GM11168 (cell line): ENCODE results near the gene NR6A1.

Source experiments
- in situ Hi-C: fragments of 300-500 bp; cut with MboI; formaldehyde crosslinking; loops from one replicate; pipeline ENCODE4 v1.12.0; 2022; ENCODE audit warnings: low sequenced_read_pairs; ENCODE audit not compliant: unreplicated experiment

Gene NR6A1

DNA sequence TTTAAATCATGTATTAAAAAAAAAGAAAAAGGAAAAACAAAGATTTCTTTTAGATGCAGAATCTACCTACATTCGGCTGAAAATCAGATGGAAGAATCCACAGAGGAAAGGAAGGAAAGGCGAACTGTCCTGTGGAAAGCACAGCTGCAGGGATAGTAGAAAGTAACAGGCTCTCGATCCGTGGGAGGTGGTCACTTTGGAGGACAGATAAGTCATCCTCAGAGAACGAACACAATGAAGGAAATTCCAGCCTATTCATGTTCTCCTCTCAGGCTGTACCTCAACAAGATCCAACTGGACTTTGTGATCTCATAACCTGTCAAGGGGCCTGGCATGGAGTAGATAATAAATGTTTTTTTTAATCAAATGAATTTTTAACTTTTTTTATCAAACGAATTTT, 72.8 kb downstream of the NR6A1 start:
- in situ Hi-C loops, result no loop called here

- in situ Hi-C loops, result no loop called here
Observed at GRCh38 chr9:124697326-124698200, 73.5 kb downstream of the NR6A1 start.

DNA sequence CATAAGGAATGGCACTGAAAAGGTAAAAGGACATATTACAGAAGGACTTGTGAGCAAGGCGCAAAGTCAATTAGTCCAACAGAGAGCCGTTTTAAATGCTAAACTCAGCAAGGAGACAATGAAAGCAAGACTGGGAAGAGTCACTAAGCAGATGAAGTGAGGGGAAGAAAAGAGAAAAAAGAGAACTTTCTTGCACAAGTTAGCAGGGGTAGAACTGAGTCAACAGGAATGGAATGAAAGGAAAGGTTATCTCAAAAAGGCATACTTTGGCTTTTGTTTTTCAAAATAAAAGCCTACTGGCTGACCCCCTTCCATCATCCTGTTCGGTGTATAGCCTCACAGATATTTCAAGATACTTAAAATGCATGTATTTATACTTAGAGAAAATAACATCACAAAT, 75.0 kb downstream of the NR6A1 start:
- in situ Hi-C loops, result no loop called here

GRCh38 chr9:124695280-124695890, 75.7 kb downstream of the NR6A1 start:
- in situ Hi-C loops, result no loop called here

GRCh38 chr9:124694414-124695279, 76.5 kb downstream of the NR6A1 start:
- in situ Hi-C loops, result no loop called here

GRCh38 chr9:124693403-124693802, 77.7 kb downstream of the NR6A1 start:
- in situ Hi-C loops, result no loop called here

DNA sequence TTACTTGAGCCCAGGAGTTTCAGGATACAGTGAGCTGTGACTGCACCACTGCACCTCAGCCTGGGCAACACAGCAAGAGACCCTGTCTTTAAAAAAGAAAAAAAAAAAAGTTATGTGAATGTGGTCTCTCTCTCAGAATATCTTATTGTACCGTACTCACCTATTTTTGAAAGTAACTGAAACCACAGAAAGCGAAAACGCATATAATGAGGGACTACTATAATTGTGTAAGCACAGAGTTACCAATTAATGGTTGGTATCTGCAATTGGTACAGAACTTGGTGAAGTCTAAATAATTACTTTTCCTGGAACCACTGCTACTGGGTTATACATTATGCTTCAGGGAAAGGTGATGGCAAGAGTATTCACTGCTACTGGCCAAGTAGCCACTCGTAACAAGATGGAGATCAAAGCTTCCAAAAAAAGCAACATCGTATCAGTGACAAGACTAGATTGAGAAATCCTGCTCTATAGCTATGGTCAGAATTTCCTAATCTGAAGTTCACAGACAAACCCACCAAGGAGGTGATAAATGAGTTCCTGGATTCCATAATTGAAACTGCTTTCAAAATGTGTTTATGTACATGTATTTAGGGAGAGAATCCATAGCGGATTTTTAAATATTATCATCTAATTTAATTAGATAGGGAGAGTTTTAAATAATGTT, 82.7 kb downstream of the NR6A1 start:
- in situ Hi-C loops, result no loop called here

DNA sequence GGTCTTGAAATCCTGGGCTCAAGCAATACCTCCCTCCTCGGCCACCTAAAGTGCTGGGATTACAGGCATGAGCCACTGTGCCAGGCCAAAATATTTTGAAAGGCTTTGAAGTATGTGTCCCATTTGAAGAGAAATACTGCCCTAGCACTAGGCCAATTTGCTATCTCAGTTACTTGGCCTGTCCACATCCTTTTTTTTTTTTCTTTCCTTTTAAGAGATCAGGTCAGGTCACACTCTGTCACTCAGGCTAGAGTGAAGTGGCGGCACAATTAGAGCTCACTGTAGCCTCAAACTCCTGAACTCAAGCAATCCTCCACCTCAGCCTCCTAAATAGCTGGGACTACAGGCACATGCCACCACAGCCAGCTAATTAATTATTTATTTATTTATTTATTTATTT, 84.2 kb downstream of the NR6A1 start:
- in situ Hi-C loops, result no loop called here

DNA sequence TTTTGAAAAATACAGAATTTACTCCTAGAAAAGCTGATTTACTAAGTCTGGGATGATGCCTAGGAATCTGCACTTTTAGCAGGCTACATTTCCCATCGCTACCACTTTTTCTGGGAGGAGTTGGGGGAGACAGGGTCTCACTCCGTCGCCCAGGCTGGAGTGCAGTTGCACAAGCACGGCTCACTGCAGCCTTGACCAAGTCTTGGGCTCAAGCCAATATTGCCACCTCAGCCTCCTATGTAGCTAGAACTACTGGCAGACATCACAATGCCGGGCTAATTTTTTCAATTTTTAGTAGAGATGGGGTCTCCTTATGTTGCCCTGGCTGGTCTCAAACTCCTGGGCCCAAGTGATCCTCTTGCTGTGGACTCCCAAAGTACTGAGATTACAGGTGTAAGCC, 85.9 kb downstream of the NR6A1 start:
- in situ Hi-C loops, result no loop called here

GRCh38 chr9:124684169-124684568, 86.9 kb downstream of the NR6A1 start:
- in situ Hi-C loops, result no loop called here

- in situ Hi-C loops, result no loop called here
Observed at GRCh38 chr9:124683043-124683442, 88.1 kb downstream of the NR6A1 start.

GRCh38 chr9:124680714-124681390, 90.3 kb downstream of the NR6A1 start:
- in situ Hi-C loops, result no loop called here

- in situ Hi-C loops, result no loop called here
Observed at GRCh38 chr9:124680049-124680448, 91.1 kb downstream of the NR6A1 start.

DNA sequence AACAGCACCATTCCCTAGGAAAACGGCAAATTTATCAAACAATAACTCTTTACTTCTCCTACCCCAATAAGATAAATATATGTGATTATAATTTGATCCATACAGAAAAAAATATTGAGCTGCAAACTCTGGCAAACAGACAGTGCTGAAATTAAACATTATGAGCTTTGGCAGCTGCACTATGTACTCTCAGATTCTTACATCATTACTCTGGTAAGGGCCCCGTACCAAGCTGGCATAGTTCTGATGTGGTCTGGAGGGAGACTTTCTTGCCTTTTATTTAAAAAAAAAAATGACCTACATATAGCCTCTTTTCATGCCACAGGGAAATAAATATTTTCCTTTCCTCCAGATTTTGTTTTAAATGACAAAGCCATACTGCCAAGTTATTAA, 95.0 kb downstream of the NR6A1 start:
- in situ Hi-C loops, result no loop called here

DNA sequence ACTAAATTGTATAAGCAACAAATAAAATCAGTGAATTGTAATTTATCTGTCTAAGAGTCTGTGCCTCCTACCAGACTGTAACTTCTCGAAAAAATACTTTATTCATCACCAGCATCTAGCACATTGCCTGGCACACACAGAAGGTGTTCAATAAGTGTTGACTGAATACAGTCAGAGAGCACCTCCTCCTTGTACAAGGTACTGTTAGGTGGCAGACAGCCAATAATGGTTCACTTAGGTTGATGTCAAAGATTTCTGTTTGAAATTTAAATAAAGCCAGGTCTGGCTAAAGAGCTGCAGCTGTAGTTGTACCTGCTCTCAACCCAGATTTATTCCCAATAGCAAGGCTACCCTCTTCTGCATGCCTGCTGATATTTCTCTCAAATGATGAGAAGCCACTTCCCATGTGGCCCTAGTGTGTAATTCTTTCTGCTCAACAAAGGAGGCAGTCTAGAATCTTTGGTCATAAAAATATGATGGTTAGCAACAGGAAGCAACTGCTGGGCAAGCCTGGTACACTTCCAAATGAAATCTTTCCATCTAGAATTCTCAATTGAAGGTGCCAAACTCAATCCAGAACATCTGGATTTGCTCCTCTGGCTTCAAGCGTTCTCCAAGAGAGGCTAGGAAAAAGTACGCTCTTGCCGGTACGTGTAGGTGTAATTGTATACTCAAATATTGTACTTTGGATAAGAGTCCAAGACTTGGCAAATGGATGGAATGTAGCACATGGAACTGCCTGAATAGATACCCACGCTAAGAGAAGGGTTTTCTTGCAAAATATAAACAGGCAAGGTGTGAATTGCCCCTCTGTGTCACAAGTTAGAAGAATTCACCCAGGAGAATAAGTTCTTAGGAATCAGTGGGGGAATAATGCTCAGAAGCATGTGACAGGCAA, 95.6 kb downstream of the NR6A1 start:
- in situ Hi-C loops, result no loop called here

DNA sequence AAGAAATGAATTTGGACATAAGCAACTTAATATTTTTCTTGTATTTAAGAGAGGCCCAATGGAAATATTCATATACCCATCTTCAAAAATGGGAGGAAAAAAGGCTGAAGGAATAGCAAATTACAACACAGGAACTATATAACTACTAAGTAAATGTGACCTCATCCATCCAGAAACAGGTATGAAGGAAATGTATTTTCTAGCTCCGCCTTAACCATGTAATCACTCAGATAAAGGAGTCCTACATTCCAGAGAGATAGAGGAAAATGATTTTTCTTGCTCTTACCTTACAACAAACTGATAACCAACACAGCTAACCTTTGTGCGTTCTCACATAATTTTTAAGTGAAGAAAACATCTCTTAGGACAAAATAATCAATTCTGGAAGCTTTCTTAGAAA, 96.5 kb downstream of the NR6A1 start:
- in situ Hi-C loops, result no loop called here

GRCh38 chr9:124673063-124673462, 98.0 kb downstream of the NR6A1 start:
- in situ Hi-C loops, result no loop called here

DNA sequence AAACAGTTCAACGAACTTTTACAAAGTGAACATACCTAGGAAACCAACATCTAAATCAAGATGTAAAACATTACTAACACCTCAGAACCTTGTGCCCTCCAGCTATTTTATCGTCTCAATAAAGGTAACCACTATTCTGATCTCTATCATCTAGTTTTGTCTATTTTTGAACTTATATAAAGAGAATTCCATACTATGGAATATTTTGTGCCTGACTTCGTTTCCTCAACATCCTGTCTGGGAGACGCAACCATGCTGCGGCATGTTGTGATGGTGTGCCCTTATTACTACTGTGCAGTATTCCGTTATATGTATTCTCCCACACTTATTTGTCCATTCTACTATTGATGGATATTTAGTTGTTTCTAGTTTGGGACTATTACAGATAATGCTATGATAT, 99.2 kb downstream of the NR6A1 start:
- in situ Hi-C loops, result no loop called here

- in situ Hi-C loops, result no loop called here
Observed at GRCh38 chr9:124666642-124667041, 104.5 kb downstream of the NR6A1 start.
